LNCaP clone FGC (cell line): ENCODE measurements around the gene CYP1B1.

Source experiments
- DNase-seq: peaks from one replicate; pipeline ENCODE4 v3.0.0-alpha.2; 2011; ENCODE audit warnings: low read depth
- H3K4me3 ChIP-seq: 2 replicates; pipeline ENCODE4 v1.5.1; 2011; ENCODE audit warnings: mild to moderate bottlenecking, low read depth, low read length, control low read depth
- TF ChIP-seq, protein P1 (sequence below): IDR thresholded peaks from 2 replicates; pipeline ENCODE4 v1.5.1; 2012; ENCODE audit warnings: mild to moderate bottlenecking; ENCODE audit not compliant: control insufficient read depth, insufficient read depth; ENCODE audit errors: extremely low read depth

CYP1B1 gene

DNA sequence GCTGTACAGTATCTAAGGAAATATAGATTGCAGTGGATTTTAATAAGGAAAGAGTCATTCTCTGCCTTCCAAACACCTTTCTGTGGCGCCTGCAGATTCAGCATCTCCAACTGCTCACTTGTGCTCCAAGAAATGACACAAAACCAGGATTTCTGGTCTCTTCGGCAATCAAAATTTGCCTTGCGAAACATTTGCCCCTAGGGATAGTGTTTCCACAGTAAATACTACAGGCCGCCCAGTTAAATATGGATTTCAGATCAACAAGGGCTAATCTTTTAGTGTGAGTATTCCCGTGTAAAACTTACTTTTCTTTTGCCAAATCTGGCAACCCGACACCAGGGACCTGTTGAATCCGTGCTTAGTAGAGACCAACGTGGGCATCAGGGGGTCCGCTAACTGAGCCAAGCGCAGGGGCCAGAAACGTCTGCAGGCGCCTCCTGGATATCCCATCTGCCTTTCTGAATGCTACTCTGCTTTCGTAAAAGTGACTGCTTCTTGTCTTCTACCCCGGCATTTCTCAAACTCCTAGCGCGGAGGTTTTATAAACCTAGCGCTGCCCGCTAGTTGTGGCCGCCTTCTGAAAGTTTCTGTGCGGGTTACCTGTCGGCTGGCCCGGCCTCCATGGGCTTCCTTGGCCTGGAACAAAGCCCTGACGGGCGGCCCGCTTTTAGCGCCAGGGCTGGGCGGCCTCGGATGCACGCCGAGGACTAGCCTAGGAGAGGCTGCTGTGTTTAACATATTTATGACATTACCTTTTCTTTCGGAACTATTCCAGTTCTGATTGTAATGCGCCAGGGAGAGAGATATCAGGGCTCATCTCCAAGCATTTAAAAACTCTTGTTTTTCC is 2.5 kb downstream of the CYP1B1 start:
- H3K4me3 ChIP-seq, result no peak overlapping the region
- TF ChIP-seq, protein P1, sequence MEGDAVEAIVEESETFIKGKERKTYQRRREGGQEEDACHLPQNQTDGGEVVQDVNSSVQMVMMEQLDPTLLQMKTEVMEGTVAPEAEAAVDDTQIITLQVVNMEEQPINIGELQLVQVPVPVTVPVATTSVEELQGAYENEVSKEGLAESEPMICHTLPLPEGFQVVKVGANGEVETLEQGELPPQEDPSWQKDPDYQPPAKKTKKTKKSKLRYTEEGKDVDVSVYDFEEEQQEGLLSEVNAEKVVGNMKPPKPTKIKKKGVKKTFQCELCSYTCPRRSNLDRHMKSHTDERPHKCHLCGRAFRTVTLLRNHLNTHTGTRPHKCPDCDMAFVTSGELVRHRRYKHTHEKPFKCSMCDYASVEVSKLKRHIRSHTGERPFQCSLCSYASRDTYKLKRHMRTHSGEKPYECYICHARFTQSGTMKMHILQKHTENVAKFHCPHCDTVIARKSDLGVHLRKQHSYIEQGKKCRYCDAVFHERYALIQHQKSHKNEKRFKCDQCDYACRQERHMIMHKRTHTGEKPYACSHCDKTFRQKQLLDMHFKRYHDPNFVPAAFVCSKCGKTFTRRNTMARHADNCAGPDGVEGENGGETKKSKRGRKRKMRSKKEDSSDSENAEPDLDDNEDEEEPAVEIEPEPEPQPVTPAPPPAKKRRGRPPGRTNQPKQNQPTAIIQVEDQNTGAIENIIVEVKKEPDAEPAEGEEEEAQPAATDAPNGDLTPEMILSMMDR, result no peak
- no peak for DNase-seq

DNA sequence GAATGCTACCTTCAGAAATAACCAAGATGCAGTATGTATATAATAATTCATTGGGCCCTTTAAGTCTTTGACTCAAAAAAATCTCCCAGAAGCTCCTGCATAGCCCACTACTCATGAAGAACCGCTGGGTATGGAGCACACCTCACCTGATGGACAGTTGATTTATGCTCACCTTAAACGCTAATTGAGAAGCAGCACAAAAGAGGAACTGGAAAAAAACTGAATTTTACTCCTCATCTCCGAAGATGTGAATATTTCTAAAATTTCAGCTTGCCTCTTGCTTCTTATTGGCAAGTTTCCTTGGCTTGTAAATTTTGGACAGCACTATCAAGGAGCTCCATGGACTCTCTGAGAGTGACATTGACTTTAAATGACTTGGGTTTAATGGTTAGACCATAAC is 5.5 kb downstream of the CYP1B1 start:
- DNase-seq, result no peak
- TF ChIP-seq, protein P1, result no peak
- H3K4me3 ChIP-seq, result no peak overlapping the region

DNA sequence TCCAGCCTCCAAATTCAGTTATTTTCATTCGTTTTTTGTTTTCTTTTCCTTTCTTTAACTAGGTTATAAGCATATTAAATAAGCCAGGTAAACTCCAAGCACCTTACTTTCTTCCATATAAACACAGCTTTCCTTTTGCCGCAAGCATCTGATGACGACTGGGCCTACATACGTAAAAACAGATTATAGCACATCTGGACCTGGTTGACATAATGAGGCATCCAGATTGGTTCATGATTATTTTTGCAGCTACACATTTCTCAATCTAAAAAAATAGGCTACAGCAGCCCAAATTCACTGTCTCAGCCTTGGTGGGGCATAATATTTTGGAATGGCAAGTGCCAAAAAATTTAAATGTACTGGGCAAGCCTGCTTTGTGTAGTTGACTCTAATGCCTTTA is 7.7 kb downstream of the CYP1B1 start:
- H3K4me3 ChIP-seq, result no peak overlapping the region
- TF ChIP-seq, protein P1, result no peak

DNA sequence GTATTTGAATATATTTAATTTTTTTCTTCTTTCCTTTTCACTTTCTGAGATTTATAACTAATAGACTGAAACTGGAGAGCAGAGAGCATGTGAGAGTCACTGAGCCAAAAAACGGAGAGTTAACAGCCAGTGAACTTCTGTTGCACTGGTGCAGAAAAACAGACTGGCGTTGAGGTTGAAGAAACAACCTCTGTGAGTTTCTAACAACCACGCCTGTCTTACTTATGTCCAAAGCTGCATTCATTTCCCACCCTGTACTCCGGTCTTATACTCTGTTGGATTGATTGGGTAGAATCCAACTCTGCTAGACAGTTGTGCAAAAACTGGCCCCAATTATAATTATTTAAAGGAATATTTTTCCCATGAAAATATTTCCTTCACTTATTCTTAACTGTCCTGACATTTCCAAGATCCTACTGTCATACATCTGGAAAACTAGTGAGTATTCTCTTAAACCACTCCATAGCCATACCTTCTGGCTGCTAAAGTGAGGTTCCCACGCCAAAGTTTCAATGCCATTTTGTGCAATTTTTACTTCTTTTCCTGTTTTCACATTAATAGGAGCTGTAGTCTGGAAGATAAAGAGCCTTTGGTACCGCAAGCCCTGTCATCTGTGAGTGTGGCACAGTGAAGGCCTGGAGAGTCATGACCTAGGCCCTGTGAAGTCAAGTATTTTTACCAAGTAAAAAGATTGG is 9.4 kb downstream of the CYP1B1 start:
- TF ChIP-seq, protein P1, result no peak
- DNase-seq, result no peak
- no peak overlapping the region for H3K4me3 ChIP-seq

More for the DNA sequence above, 7.7 kb downstream of the CYP1B1 start:
- DNase-seq, result no peak

DNA sequence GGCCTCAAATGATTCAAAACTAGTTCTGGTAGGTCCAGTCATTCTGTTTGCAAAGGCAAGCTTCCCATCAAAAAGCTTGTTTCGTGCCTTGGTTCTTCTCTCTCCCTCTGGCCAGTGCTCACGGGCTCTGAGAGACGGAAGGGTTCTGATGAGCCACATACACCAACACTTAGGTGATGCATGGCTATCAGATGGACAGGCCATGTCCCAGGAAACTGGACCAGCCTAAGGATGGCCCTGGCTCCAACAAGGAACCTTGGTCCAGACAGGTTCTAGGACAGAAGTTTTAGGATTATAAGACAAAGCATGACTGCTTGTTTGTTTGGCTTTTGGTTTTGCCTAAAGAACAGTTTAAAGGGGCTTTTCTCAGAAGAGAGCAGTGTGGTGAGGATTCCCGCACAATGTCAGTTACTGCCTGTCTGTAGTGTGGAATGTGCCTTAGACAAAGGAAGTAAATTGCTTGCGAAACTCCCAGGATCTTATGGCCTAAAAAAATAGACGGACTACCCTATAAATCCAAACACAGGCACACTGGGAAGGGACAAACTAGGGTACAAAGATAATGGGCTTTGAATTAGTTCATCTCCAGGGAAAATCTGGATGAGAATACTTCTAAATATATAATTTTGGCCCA is 10.3 kb downstream of the CYP1B1 start:
- no peak overlapping the region for H3K4me3 ChIP-seq
- TF ChIP-seq, protein P1, result no peak
- DNase-seq, result no peak

DNA sequence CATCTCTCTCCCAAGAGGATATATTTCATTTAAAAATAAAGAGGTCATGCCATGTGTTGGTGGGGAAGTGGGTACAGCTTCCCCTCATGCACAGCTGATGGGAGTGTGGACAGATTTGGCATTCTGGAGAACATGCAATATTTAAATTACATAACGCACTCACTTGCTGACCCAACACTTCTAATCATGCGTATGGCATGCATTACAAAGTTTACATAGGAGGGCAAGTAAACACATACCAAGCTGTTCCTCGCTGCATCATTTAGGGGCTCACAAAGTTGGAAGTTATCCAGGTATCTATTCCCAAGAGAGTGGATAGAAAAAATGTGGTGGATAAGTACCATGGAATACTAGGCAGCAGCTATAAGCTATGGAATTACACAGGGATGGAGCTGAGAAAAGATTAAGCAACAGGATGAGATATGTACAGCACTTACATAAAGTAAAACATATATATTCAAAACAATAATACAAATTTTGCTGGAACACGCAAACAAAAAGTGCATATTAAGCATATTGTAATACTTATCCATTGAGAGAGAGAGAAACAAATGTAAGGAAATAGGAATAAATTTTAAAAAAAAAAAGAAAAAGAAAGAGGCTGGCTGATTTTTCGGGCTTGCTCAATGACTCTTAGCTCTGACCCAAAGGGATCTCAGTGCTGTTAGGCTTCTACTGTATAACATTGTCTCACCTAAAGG is 11.0 kb downstream of the CYP1B1 start:
- TF ChIP-seq, protein P1, result no peak
- H3K4me3 ChIP-seq, result no peak overlapping the region
- DNase-seq, result no peak
